ENCODE results near the gene MYORG.

Gene MYORG

GRCh38 chr9:34332076-34332964 lies 44.4 kb downstream of the MYORG start:
- DNase-seq (ENCODE audit: low read depth), result no peak

- DNase-seq (ENCODE audit: low read depth), result no peak
Measured at GRCh38 chr9:34331196-34331595, 45.5 kb downstream of the MYORG start.

- DNase-seq (ENCODE audit: low read depth), result peak; percentile 88
Measured at GRCh38 chr9:34328987-34329832, 47.5 kb downstream of the MYORG start, which contains the start of the genes KIF24 and NUDT2. Gene KIF24 (minus strand): TSS chr9:34329268. CDS start chr9:34311346, 17,922 bp downstream. Gene NUDT2 (plus strand): TSS chr9:34329569. CDS start chr9:34339040, 9,471 bp downstream.

GRCh38 chr9:34328500-34328986 lies 48.2 kb downstream of the MYORG start:
- DNase-seq (ENCODE audit: low read depth), result no peak

GRCh38 chr9:34326690-34327089 lies 50.0 kb downstream of the MYORG start:
- DNase-seq (ENCODE audit: low read depth), result no peak

GRCh38 chr9:34322899-34323591 lies 53.7 kb downstream of the MYORG start:
- no peak for DNase-seq (ENCODE audit: low read depth)

GRCh38 chr9:34321451-34321850 lies 55.2 kb downstream of the MYORG start:
- DNase-seq (ENCODE audit: low read depth), result no peak

- no peak for DNase-seq (ENCODE audit: low read depth)
Measured at GRCh38 chr9:34318163-34318790, 58.4 kb downstream of the MYORG start.

GRCh38 chr9:34317436-34317835 lies 59.3 kb downstream of the MYORG start:
- no peak for DNase-seq (ENCODE audit: low read depth)

Measured in stimulated activated CD8-positive, alpha-beta memory T cell treated with anti-CD3 and anti-CD28 coated beads, Interleukin-12 subunit alpha, Interleukin-12 subunit beta, amount 100 ng/mL, for 1 hour (primary cell).